Measurements from ENCODE around the gene TMEM184B. TPM values are rescaled to one million over a fixed set of nuclear protein-coding genes. Genes with fewer than 3 reads are reported as not detected.

Gene TMEM184B
- total RNA-seq, 1 experiment from 2014 or later: 89.7 TPM

- ChIA-PET CTCF (interaction anchor here (0.9 to 4.0 kb wide), 8 partner anchors 9 to 162 kb away, joined by 3 to 24 read pairs (median 7); partner anchors contain the start of gene MAFF), POLR2A (interaction anchor here (0.9 to 1.5 kb wide), 3 partner anchors 10 to 116 kb away, joined by 5 to 6 read pairs (median 5); partner anchors contain the start of gene MAFF)
- Mint-ChIP-seq H3K9me3 (no peaks in the 10 kb centered on the region), H3K27ac (no peak overlapping the region), H3K36me3 (peaks cover 3% of the 10 kb centered on the region), H3K4me1 (peaks cover 18% of the 10 kb centered on the region), H3K27me3 (ENCODE audit: low read depth) (peaks cover 29% of the 10 kb centered on the region), H3K4me3 (peak overlapping the region; percentile 68)
- TF ChIP-seq ZNF423 (CRISPR knock-in tag; IDR thresholded peaks at IDR 0.05): no peak
- 0 out of 2 replicates have a peak, but pooled peaks have one; percentile 0 for TF ChIP-seq ZNF219 (CRISPR knock-in tag; IDR thresholded peaks at IDR 0.05; ENCODE audit: borderline replicate concordance)
- no peak for DNase-seq (ENCODE audit: low spot score)
- ATAC-seq: no peak; the same call in 1 of the 2 replicates
Observed at GRCh38 chr22:38213990-38214301, 58.9 kb downstream of the TMEM184B start.

DNA sequence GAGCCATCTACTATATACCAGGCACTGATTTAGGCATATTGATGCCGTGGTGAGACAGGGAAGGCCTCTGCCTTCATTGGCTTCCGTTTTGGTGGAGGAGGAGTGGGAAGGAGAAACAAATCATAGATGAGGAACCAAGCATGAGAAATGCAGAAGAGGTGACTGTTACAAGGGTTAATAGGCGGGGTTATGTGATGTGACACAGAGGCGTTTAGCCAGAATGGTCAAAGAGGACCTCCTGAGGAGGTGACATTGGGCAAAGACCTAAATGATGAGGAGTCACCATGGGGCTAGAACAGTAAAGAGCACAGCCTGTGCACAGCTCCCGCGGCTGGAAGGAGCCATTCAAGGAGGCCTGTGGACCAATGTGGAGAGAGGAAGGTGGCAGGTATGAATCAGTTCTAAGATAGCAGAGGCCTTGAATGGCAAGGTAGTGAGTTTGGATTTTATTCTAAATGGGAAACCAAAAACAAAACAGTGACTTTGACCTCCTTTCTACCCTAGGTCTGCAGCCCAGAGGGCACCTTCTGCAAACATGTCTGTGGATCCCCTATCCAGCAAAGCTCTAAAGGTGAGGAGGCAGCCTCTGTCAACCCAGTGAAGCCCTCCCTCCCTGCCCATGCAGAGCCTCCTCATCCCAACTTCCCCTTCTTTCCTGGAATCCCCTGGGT is 59.4 kb downstream of the TMEM184B start:
- CTCF ChIA-PET: interaction anchor here (1.2 to 4.0 kb wide), 3 partner anchors 12 to 116 kb away, joined by 6 to 24 read pairs (median 16); partner anchors contain the start of gene MAFF
- H3K27ac Mint-ChIP-seq: no peak overlapping the region

DNA sequence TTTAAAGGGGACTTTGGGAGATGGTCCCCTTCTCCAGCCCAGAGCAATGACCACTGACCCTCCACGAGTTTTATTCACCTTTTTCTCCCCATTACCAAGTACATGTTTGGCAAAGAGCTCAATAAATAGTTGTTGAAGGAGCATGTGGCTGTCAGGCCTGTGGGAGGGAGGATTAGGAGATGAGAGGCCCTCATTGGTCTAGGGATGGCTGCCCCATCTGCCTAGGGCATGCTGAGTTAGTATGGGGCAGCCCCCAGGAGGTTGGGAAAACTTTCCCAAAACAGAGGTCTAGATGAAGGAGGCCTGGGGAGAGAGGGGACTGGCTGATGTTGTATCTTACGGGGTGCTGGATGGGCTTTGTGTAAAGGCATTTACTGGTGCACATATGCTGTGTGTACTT is 60.4 kb downstream of the TMEM184B start:
- DNase-seq (ENCODE audit: low spot score) (no peak), ATAC-seq (no peak)
- Mint-ChIP-seq H3K36me3 (peaks cover 3% of the 10 kb centered on the region), H3K4me1 (peaks cover 8% of the 10 kb centered on the region), H3K27ac (no peak overlapping the region), H3K9me3 (no peaks in the 10 kb centered on the region), H3K27me3 (ENCODE audit: low read depth) (peaks cover 29% of the 10 kb centered on the region), H3K4me3 (no peak overlapping the region)
- TF ChIP-seq ZNF671 (CRISPR knock-in tag; IDR thresholded peaks at IDR 0.05) (no peak), NR2C2 (CRISPR knock-in tag; IDR thresholded peaks at IDR 0.05) (no peak), E2F4 (CRISPR knock-in tag; IDR thresholded peaks at IDR 0.05; ENCODE audit: borderline replicate concordance, low read depth) (no peak), SP1 (CRISPR knock-in tag; conservative IDR thresholded peaks at IDR 0.05) (no peak), ZNF425 (CRISPR knock-in tag; conservative IDR thresholded peaks at IDR 0.05) (no peak), GRHL2 (CRISPR knock-in tag; IDR thresholded peaks at IDR 0.05; ENCODE audit: insufficient replicate concordance, severe bottlenecking) (no peak), PRRX2 (CRISPR knock-in tag; IDR thresholded peaks at IDR 0.05) (no peak), SMAD3 (CRISPR knock-in tag; IDR thresholded peaks at IDR 0.05; ENCODE audit: borderline replicate concordance) (no peak), HMGA2 (CRISPR knock-in tag; IDR thresholded peaks at IDR 0.05) (no peak), RORB (CRISPR knock-in tag; IDR thresholded peaks at IDR 0.05) (no peak), MAX (CRISPR knock-in tag; IDR thresholded peaks at IDR 0.05) (no peak), KAT7 (CRISPR knock-in tag; IDR thresholded peaks at IDR 0.05; ENCODE audit: borderline replicate concordance) (no peak), MYBL2 (CRISPR knock-in tag; IDR thresholded peaks at IDR 0.05) (no peak), ZNF317 (CRISPR knock-in tag; IDR thresholded peaks at IDR 0.05; ENCODE audit: borderline replicate concordance, low read depth) (no peak)
- TF ChIP-seq, protein P1, sequence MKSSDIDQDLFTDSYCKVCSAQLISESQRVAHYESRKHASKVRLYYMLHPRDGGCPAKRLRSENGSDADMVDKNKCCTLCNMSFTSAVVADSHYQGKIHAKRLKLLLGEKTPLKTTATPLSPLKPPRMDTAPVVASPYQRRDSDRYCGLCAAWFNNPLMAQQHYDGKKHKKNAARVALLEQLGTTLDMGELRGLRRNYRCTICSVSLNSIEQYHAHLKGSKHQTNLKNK (CRISPR knock-in tag; IDR thresholded peaks at IDR 0.05): no peak
- TF ChIP-seq, protein P2, sequence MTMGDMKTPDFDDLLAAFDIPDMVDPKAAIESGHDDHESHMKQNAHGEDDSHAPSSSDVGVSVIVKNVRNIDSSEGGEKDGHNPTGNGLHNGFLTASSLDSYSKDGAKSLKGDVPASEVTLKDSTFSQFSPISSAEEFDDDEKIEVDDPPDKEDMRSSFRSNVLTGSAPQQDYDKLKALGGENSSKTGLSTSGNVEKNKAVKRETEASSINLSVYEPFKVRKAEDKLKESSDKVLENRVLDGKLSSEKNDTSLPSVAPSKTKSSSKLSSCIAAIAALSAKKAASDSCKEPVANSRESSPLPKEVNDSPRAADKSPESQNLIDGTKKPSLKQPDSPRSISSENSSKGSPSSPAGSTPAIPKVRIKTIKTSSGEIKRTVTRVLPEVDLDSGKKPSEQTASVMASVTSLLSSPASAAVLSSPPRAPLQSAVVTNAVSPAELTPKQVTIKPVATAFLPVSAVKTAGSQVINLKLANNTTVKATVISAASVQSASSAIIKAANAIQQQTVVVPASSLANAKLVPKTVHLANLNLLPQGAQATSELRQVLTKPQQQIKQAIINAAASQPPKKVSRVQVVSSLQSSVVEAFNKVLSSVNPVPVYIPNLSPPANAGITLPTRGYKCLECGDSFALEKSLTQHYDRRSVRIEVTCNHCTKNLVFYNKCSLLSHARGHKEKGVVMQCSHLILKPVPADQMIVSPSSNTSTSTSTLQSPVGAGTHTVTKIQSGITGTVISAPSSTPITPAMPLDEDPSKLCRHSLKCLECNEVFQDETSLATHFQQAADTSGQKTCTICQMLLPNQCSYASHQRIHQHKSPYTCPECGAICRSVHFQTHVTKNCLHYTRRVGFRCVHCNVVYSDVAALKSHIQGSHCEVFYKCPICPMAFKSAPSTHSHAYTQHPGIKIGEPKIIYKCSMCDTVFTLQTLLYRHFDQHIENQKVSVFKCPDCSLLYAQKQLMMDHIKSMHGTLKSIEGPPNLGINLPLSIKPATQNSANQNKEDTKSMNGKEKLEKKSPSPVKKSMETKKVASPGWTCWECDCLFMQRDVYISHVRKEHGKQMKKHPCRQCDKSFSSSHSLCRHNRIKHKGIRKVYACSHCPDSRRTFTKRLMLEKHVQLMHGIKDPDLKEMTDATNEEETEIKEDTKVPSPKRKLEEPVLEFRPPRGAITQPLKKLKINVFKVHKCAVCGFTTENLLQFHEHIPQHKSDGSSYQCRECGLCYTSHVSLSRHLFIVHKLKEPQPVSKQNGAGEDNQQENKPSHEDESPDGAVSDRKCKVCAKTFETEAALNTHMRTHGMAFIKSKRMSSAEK (CRISPR knock-in tag; IDR thresholded peaks at IDR 0.05; ENCODE audit: borderline replicate concordance): no peak
- TF ChIP-seq, protein P3, sequence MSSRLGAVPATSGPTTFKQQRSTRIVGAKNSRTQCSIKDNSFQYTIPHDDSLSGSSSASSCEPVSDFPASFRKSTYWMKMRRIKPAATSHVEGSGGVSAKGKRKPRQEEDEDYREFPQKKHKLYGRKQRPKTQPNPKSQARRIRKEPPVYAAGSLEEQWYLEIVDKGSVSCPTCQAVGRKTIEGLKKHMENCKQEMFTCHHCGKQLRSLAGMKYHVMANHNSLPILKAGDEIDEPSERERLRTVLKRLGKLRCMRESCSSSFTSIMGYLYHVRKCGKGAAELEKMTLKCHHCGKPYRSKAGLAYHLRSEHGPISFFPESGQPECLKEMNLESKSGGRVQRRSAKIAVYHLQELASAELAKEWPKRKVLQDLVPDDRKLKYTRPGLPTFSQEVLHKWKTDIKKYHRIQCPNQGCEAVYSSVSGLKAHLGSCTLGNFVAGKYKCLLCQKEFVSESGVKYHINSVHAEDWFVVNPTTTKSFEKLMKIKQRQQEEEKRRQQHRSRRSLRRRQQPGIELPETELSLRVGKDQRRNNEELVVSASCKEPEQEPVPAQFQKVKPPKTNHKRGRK (CRISPR knock-in tag; IDR thresholded peaks at IDR 0.05; ENCODE audit: borderline replicate concordance): no peak
- ChIA-PET POLR2A (no interaction called here), CTCF (interaction anchor here (1.1 to 1.3 kb wide), 3 partner anchors 11 to 160 kb away, joined by 3 to 4 read pairs (median 4); partner anchors contain the start of gene MAFF)

More for the DNA sequence above, 59.4 kb downstream of the TMEM184B start:
- Mint-ChIP-seq H3K4me1 (peaks cover 13% of the 10 kb centered on the region), H3K36me3 (peaks cover 3% of the 10 kb centered on the region), H3K9me3 (no peaks in the 10 kb centered on the region), H3K27me3 (ENCODE audit: low read depth) (peaks cover 29% of the 10 kb centered on the region), H3K4me3 (peak overlapping the region; percentile 35)
- DNase-seq (ENCODE audit: low spot score) (no peak), ATAC-seq (no peak)
- TF ChIP-seq OVOL2 (CRISPR knock-in tag; IDR thresholded peaks at IDR 0.05; ENCODE audit: borderline replicate concordance) (no peak), NR3C1 (CRISPR knock-in tag; conservative IDR thresholded peaks at IDR 0.05; ENCODE audit: low read depth) (no peak), FOXJ3 (CRISPR knock-in tag; IDR thresholded peaks at IDR 0.05; ENCODE audit: borderline replicate concordance) (no peak)
- POLR2A ChIA-PET: interaction anchor here (1.5 kb wide), 1 partner anchor 12 kb away, joined by 6 read pairs; the partner anchor contains the start of gene MAFF

Data from WTC11 (cell line).